Upper lobe of left lung (tissue), 6 donors: Measurements from ENCODE around the gene TENM3. TPM values are rescaled to one million over a fixed set of nuclear protein-coding genes. Genes with fewer than 3 reads are reported as not detected.

Experiments
- ATAC-seq, 2 donors: fragments of 200-7000 bp; cut with Tn5 transposase; one replicate each; pipeline ENCODE4 v1.9.1; 2022; ENCODE audit warnings: mild to moderate bottlenecking in 2 of 2, moderate library complexity in 2 of 2; ENCODE audit not compliant: low FRiP score in 2 of 2
- DNase-seq, 2 donors: peaks; one replicate each; pipeline ENCODE4 v3.0.0-alpha.2; 2019 to 2020
- H3K27ac ChIP-seq, 4 donors: fragments of 200-600 bp; sonication (generic); one replicate each; pipeline ENCODE4 v1.5.1; 2016 to 2019
- H3K27me3 ChIP-seq, 4 donors: fragments of 200-600 bp; sonication (generic); one replicate each; pipeline ENCODE4 v1.5.1; 2017 to 2019
- H3K36me3 ChIP-seq, 4 donors: fragments of 200-600 bp; sonication (generic); one replicate each; pipeline ENCODE4 v1.5.1; 2016 to 2019
- H3K4me1 ChIP-seq, 4 donors: fragments of 200-600 bp; sonication (generic); one replicate each; pipeline ENCODE4 v1.5.1; 2018 to 2019
- H3K4me3 ChIP-seq, 4 donors: fragments of 200-600 bp; sonication (generic); one replicate each; pipeline ENCODE4 v1.5.1; 2017 to 2019; ENCODE audit warnings: mild to moderate bottlenecking in 2 of 4, moderate library complexity in 1 of 4
- H3K9me3 ChIP-seq, 4 donors: fragments of 200-600 bp; sonication (generic); one replicate each; pipeline ENCODE4 v1.5.1; 2018 to 2019
- EP300 ChIP-seq, 4 donors: sonication (generic); formaldehyde crosslinking; IDR thresholded peaks; one replicate each; pipeline ENCODE4 v1.5.1; 2017; ENCODE audit warnings: antibody characterized with exemption in 4 of 4, control low read depth in 2 of 4
- POLR2A ChIP-seq, 4 donors: fragments of 450-650 bp; IDR thresholded peaks; one replicate each; pipeline ENCODE4 v1.5.1; 2016 to 2017; ENCODE audit warnings: antibody characterized with exemption in 4 of 4, mild to moderate bottlenecking in 2 of 4
- POLR2AphosphoS5 ChIP-seq, 2 donors: sonication (generic); formaldehyde crosslinking; IDR thresholded peaks; one replicate each; pipeline ENCODE4 v1.5.1; 2017; ENCODE audit warnings: antibody characterized with exemption in 2 of 2
- WGBS, 2 donors: methylation state at CpG; one replicate each; pipeline ENCODE4 v1.1.5; 2017 to 2018; 5-methylcytosine and 5-hydroxymethylcytosine counted together
- total RNA-seq, 6 donors: library from RNA; depleted of rRNA in 4 of 6; stranded (reverse); fragments of >200 nt in 4 of 6; gene quantifications; one replicate each; pipeline versions ENCODE4 v1.1.0 to v1.2.1, GENCODE V29; 2016 to 2021
- TF ChIP-seq, protein P1 (sequence below), 6 experiments: fragments of 450-650 bp in 4 of 6; fragments of 200-600 bp in 2 of 6; sonication (generic) in 2 of 6; IDR thresholded peaks; one replicate each; pipeline ENCODE4 v1.5.1; 2016 to 2019; ENCODE audit warnings: antibody characterized with exemption in 6 of 6
- donor health status: DM: no; HTN: no; CAD: no; lungs with moderate emphysema.
- donor health status: DM: no; HTN: yes; CAD: no; lungs with severe emphysema.

TENM3 gene
- total RNA-seq, 6 donors from 2014 or later: 0.33 to 7.1 (median 1.1) TPM

DNA sequence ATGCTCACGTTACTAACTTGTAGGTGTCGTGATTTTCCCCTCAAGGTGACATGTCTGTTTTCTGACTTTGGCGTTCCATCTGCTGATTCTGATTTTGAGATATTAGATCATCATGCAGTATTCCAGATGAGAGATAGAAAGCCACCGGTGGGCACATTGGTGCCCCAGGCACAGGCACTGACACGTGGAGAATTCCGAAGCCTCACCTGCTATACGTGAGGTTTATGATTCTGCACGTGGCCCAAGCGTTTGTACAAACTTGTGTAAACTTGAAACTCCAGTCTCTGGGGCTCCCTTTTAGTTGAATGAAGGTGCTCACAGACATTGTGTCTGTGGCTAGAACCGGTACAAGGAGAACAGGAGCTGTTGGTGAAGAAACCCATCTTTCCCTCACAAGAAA, 81.1 kb downstream of the TENM3 start:
- Histone ChIP-seq H3K27me3 (no peaks in the 10 kb centered on the region), H3K9me3 (no peaks in the 10 kb centered on the region), H3K27ac (no peak overlapping the region), H3K36me3 (no peaks in the 10 kb centered on the region), H3K4me1 (no peaks in the 10 kb centered on the region), H3K4me3 (no peak overlapping the region)
- TF ChIP-seq, protein P1, sequence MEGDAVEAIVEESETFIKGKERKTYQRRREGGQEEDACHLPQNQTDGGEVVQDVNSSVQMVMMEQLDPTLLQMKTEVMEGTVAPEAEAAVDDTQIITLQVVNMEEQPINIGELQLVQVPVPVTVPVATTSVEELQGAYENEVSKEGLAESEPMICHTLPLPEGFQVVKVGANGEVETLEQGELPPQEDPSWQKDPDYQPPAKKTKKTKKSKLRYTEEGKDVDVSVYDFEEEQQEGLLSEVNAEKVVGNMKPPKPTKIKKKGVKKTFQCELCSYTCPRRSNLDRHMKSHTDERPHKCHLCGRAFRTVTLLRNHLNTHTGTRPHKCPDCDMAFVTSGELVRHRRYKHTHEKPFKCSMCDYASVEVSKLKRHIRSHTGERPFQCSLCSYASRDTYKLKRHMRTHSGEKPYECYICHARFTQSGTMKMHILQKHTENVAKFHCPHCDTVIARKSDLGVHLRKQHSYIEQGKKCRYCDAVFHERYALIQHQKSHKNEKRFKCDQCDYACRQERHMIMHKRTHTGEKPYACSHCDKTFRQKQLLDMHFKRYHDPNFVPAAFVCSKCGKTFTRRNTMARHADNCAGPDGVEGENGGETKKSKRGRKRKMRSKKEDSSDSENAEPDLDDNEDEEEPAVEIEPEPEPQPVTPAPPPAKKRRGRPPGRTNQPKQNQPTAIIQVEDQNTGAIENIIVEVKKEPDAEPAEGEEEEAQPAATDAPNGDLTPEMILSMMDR (IDR thresholded peaks at IDR 0.05): no peak
- TF ChIP-seq POLR2AphosphoS5 (IDR thresholded peaks at IDR 0.05) (no peak), POLR2A (IDR thresholded peaks at IDR 0.05) (no peak), EP300 (IDR thresholded peaks at IDR 0.05) (no peak)
- DNase-seq (no peak), ATAC-seq (no peak)
- WGBS, 2 donors: 87 to 92% methylated on average over 10 of the region's 10 CpGs

- no peaks in the 10 kb centered on the region for H3K36me3 ChIP-seq
- DNase-seq: no peak
- 63 to 72% methylated on average over 3 of the region's 3 CpGs for WGBS, 2 donors
- H3K4me1 ChIP-seq: no peaks in the 10 kb centered on the region
- ATAC-seq: no peak
- no peaks in the 10 kb centered on the region for H3K9me3 ChIP-seq
- no peak overlapping the region for H3K27ac ChIP-seq
- H3K4me3 ChIP-seq: no peak overlapping the region
- no peaks in the 10 kb centered on the region for H3K27me3 ChIP-seq
- TF ChIP-seq EP300 (IDR thresholded peaks at IDR 0.05) (no peak), POLR2AphosphoS5 (IDR thresholded peaks at IDR 0.05) (no peak), POLR2A (IDR thresholded peaks at IDR 0.05) (no peak)
- TF ChIP-seq, protein P1 (IDR thresholded peaks at IDR 0.05): no peak
Measured at GRCh38 chr4:182325397-182325796, 82.2 kb downstream of the TENM3 start.

DNA sequence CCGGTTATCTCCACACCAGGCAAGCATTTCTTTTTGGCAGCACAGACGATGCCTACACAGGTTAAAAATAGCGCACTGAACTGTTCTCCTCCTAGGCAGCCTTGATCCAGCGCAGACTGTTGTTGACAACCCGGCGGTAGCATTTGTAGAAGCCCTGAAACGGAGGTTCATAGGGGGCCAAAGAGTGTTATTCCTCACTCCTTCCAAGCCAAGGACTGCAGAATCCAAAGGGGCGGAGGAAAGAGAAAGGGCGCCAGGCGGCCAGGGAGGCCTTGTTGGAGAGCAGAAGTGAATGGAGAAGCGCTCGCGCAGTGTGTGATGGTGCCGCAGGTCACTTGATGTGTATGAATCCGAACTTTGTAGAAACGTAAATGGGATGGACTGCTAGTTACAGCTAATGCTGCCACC, 82.7 kb downstream of the TENM3 start:
- H3K27me3 ChIP-seq: no peaks in the 10 kb centered on the region
- no peaks in the 10 kb centered on the region for H3K36me3 ChIP-seq
- 81 to 85% methylated on average over 16 of the region's 16 CpGs for WGBS, 2 donors
- TF ChIP-seq EP300 (IDR thresholded peaks at IDR 0.05): no peak
- TF ChIP-seq POLR2AphosphoS5 (IDR thresholded peaks at IDR 0.05): no peak
- no peak for TF ChIP-seq POLR2A (IDR thresholded peaks at IDR 0.05)
- TF ChIP-seq, protein P1 (IDR thresholded peaks at IDR 0.05): no peak
- H3K9me3 ChIP-seq: no peaks in the 10 kb centered on the region
- DNase-seq (no peak), ATAC-seq (no peak)
- no peak overlapping the region for H3K4me3 ChIP-seq
- no peaks in the 10 kb centered on the region for H3K4me1 ChIP-seq
- H3K27ac ChIP-seq: no peak overlapping the region

GRCh38 chr4:182328505-182328904, 85.3 kb downstream of the TENM3 start:
- 83 to 85% methylated on average over 7 of the region's 7 CpGs for WGBS, 2 donors
- Histone ChIP-seq H3K27ac (no peak overlapping the region), H3K9me3 (no peaks in the 10 kb centered on the region), H3K36me3 (no peaks in the 10 kb centered on the region), H3K27me3 (no peaks in the 10 kb centered on the region), H3K4me1 (no peaks in the 10 kb centered on the region), H3K4me3 (no peak overlapping the region)
- DNase-seq (no peak), ATAC-seq (no peak)
- no peak for TF ChIP-seq POLR2AphosphoS5 (IDR thresholded peaks at IDR 0.05)
- TF ChIP-seq POLR2A (IDR thresholded peaks at IDR 0.05): no peak
- TF ChIP-seq, protein P1 (IDR thresholded peaks at IDR 0.05): no peak
- TF ChIP-seq EP300 (IDR thresholded peaks at IDR 0.05): no peak

DNA sequence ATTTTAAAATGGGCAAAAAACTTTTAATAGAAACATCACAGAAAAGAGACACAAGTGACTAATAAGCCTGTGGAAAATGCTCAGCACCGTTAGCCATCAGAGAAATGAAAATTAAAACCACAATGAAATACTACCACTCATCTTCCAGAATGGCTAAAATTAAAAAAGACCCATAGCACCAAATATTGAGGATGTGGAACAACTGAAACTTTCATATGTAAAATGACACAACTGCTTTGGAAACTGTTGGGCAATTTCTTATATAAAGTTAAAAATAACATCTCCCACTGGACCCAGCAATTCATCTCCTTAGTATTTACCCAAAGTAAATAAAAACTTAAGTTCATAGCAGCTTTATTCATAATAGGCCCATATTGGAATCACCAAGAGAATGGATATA, 94.2 kb downstream of the TENM3 start:
- no peaks in the 10 kb centered on the region for H3K9me3 ChIP-seq
- H3K4me1 ChIP-seq: no peaks in the 10 kb centered on the region
- H3K4me3 ChIP-seq: no peak overlapping the region
- ATAC-seq (no peak), DNase-seq (no peak)
- TF ChIP-seq POLR2A (IDR thresholded peaks at IDR 0.05): no peak
- no peak for TF ChIP-seq EP300 (IDR thresholded peaks at IDR 0.05)
- no peak for TF ChIP-seq POLR2AphosphoS5 (IDR thresholded peaks at IDR 0.05)
- H3K27ac ChIP-seq: no peak overlapping the region
- H3K27me3 ChIP-seq: no peaks in the 10 kb centered on the region
- 73 to 85% methylated on average over 1 of the region's 1 CpG for WGBS, 2 donors
- no peaks in the 10 kb centered on the region for H3K36me3 ChIP-seq
